ENCODE results near the gene TPRG1. TPM values are rescaled to one million over a fixed set of nuclear protein-coding genes. Genes with fewer than 3 reads are reported as not detected.

The TPRG1 gene
- total and polyA plus RNA-seq, 9 of the 15 experiments (the other 6 are each of a cell fraction or from before 2014, with no cell fraction given): 0.01 TPM; not detected in 8

- no peak for FAIRE-seq
- POLR2A ChIA-PET: no interaction called here
- H3K4me3 ChIP-seq: no peak overlapping the region
- CTCF ChIA-PET (ENCODE audit: low intra/inter-chr PET ratio): no interaction called here
- no peaks in the 10 kb centered on the region for H3K36me3 ChIP-seq (ENCODE audit: control insufficient read depth, insufficient read depth, low read length)
- no peaks in the 10 kb centered on the region for H4K20me1 ChIP-seq (replicated peaks; ENCODE audit: control insufficient read depth, insufficient read depth, low read length)
- H3K4me2 ChIP-seq (ENCODE audit: insufficient read depth, low read length): no peak overlapping the region
- H3K79me2 ChIP-seq (ENCODE audit: control insufficient read depth, insufficient read depth, low read length): no peaks in the 10 kb centered on the region
- TF ChIP-seq ZNF140 (CRISPR knock-in tag; IDR thresholded peaks at IDR 0.05) (no peak), CHD7 (IDR thresholded peaks at IDR 0.05; ENCODE audit: low read depth, low read length) (no peak), DIDO1 (tag; IDR thresholded peaks at IDR 0.05; ENCODE audit: low read depth) (no peak), SAFB2 (IDR thresholded peaks at IDR 0.05; ENCODE audit: borderline replicate concordance, low read depth, low read length, severe bottlenecking) (no peak), TBP (optimal IDR thresholded peaks at IDR 0.05; ENCODE audit: low read depth, low read length) (no peak)
- WGBS (ENCODE audit: insufficient coverage, low coverage, missing lambda C conversion rate): 0% methylated on average over 3 of the region's 3 CpGs
- no peaks in the 10 kb centered on the region for H3K27me3 ChIP-seq (ENCODE audit: control insufficient read depth in 2 of 2, insufficient read depth in 2 of 2, low read length in 2 of 2)
- no peak overlapping the region for H3K9ac ChIP-seq (ENCODE audit: insufficient read depth in 1 of 2, low read depth in 2 of 2, low read length in 2 of 2)
- intact Hi-C loops (cut with micrococcal nuclease): no loop called here
- no TSS peak for BruUV-seq (replicated peaks)
- no peak overlapping the region for H3K27ac ChIP-seq (ENCODE audit: extremely low read depth, low read depth, low read length)
- H2AFZ ChIP-seq (ENCODE audit: low read depth, low read length): no peak overlapping the region
- ATAC-seq: no peak
- in situ Hi-C loops (cut with MboI): no loop called here
- no peaks in the 10 kb centered on the region for H3K9me1 ChIP-seq (ENCODE audit: control insufficient read depth, insufficient read depth, low read length)
- H3K9me3 ChIP-seq (replicated peaks; ENCODE audit: control insufficient read depth, insufficient read depth, low read depth, low read length): no peaks in the 10 kb centered on the region
- DNase-seq (ENCODE audit: extremely low read depth in 1 of 4, low spot score in 3 of 4): no peak
- H3K4me1 ChIP-seq (replicated peaks in 1 of 2; ENCODE audit: control insufficient read depth in 2 of 2, insufficient read depth in 2 of 2, low read length in 2 of 2): no peaks in the 10 kb centered on the region
Measured at GRCh38 chr3:189227249-189227648, 55.5 kb downstream of the TPRG1 start.

Data from K562 (cell line).